ENCODE results near the gene ZFP1.
"Not testable (repeated sequence)": the region's sequence is repeated elsewhere in the genome, so short reads cannot be mapped to it uniquely, and the experiment has no call there.

ZFP1 gene

GRCh38 chr16:75204410-75204758 lies 56.1 kb downstream of the ZFP1 start:
- DNase-seq (ENCODE audit: low read depth in 2 of 2), result no peak

GRCh38 chr16:75204905-75205304 lies 56.6 kb downstream of the ZFP1 start:
- DNase-seq (ENCODE audit: low read depth in 2 of 2), result not testable (repeated sequence)

GRCh38 chr16:75205438-75205837 lies 57.1 kb downstream of the ZFP1 start:
- DNase-seq (ENCODE audit: low read depth in 2 of 2), result not testable (repeated sequence)

DNA sequence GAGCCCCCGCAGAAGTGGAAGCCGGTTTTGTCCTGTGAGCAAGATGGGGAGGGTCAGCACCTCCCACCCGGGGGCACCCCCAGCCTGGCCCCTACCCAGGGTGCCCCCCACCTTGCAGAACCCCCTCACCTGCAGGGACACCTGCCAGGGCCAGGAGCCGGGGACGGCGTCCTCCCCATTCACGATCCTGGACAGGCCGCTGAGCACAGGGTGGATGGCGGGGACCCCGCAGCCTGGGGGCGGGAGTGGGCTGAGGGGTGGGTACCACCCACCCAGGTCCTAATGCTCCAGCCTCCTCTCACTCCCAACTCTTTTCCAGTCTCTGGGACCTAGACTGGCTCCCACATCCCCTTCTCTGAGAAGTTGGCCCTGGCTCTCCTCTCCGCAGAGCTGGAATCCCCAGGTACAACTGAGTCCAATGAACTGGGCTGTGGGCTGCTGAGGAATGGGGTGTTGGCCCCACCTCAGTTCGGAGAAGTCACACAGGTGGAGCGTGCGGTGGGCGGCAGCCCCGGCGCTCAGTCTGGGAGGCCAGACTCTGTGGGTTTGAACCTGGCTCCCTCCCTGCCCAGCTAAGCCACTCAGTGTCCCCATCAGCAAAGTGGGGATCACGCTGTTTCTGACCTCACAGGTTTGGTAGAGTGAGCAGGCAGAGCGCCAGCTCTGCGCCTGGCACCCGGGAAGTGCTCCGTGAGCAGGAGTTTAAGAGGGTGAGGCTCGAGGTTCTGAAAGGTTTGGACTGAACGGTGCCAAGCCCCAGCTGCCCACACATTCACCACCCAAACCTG lies 57.8 kb downstream of the ZFP1 start:
- not testable (repeated sequence) for DNase-seq (ENCODE audit: low read depth in 2 of 2)

- DNase-seq (ENCODE audit: low read depth in 2 of 2), result no peak
Measured at GRCh38 chr16:75206749-75207451, 58.6 kb downstream of the ZFP1 start, which contains the start of gene CTRB2. Gene CTRB2, minus strand, starts transcription at chr16:75207161. Its CDS starts 20 bp downstream, at chr16:75207141.

DNA sequence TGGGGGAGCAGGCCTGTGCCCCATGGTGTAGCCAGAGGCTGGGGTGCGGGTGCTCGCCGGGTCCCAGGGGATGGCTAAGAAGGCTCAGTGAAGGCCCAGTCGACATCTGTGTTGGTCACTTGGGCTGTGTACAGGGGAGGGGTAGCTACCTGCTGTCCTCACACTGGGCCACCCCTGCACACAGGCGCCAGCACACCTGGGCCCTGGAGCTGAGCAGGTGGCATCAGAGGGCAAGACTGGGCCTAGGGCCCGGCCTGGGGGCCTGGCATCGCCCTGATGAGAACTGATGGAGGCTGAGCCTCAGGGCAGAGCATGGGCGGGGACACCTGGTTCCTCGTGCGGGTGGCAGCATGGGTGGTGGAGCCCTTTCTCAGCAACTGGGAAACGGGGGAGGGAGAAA lies 59.5 kb downstream of the ZFP1 start:
- no peak for DNase-seq (ENCODE audit: low read depth in 2 of 2)

DNA sequence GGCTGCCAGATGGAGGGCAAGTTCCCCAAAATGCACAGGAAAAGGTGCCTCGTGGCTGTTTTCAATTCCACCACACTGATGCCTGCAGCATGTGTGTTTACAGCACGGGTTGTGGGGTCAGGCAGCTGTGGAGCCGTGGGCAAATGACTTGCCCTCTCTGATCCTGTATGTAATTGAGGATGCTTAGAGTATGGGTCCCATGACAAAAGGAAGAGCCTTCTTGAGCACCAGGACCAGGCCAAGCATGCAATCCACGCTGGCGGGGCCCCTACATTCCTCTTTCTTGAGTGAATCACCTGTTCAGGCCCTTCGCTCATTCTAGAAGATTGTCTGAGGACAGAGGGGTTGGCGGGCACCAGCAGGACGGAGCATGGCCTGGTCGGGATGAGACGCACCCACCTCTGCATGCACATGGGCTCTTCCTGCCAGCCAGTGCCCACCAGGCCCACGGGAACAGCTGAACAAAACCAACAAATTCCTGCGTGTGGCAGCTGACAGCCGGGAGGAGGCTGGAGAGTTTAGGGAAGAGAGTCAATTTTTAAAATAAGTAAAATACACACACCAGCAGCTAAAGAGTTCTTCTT lies 60.0 kb downstream of the ZFP1 start:
- DNase-seq (ENCODE audit: low read depth in 2 of 2), result no peak

GRCh38 chr16:75208861-75209505 lies 60.7 kb downstream of the ZFP1 start:
- DNase-seq (ENCODE audit: low read depth in 2 of 2), result no peak

GRCh38 chr16:75209514-75209913 lies 61.2 kb downstream of the ZFP1 start:
- not testable (repeated sequence) for DNase-seq (ENCODE audit: low read depth in 2 of 2)

DNA sequence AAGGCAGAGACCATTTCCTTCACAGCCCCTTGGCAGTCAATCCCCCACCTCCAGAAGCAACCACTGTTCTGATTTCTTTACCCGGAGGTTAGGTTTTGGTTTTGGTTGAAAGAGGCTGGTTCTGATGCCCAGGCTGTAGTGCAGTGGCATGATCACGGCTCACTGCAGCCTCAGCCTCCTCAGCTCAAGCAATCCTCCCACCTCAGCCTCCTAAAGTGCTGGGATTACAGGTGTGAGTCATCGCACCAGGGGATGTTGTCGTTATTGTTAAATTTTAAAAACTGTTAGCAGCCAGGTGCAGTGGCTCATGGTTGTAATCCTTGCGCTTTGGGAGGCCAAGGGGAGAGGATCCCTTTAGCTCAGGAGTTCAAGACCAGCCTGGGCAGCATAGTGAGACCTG lies 61.6 kb downstream of the ZFP1 start:
- no peak for DNase-seq (ENCODE audit: low read depth in 2 of 2)

DNA sequence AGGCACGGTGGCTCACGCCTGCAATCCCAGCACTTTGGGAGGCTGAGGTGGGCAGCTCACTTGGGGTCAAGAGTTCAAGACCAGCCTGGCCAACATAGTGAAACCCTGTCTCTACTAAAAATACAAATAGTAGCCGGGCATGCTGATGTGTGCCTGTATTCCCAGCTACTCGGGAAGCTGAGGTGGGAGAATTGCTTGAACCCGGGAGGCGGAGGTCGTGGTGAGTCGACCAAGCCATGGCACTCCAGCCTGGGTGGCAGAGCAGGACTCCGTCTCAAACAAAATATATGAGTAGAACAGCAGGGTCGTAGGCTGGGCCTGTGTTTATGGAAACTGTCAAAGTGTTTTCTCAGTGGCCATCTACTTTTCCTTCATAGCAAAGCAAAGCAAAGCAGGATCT lies 63.0 kb downstream of the ZFP1 start:
- not testable (repeated sequence) for DNase-seq (ENCODE audit: low read depth in 2 of 2)

- DNase-seq (ENCODE audit: low read depth in 2 of 2), result no peak
Measured at GRCh38 chr16:75216127-75216526, 67.8 kb downstream of the ZFP1 start.

GRCh38 chr16:75216576-75216975 lies 68.3 kb downstream of the ZFP1 start:
- no peak for DNase-seq (ENCODE audit: low read depth in 2 of 2)

GRCh38 chr16:75217389-75217851 lies 69.1 kb downstream of the ZFP1 start:
- no peak for DNase-seq (ENCODE audit: low read depth in 2 of 2)

- no peak for DNase-seq (ENCODE audit: low read depth in 2 of 2)
Measured at GRCh38 chr16:75218256-75219076, 70.1 kb downstream of the ZFP1 start, which contains the start of gene CTRB1. Gene CTRB1, plus strand, starts transcription at chr16:75218988. Its CDS starts 20 bp downstream, at chr16:75219008.

DNA sequence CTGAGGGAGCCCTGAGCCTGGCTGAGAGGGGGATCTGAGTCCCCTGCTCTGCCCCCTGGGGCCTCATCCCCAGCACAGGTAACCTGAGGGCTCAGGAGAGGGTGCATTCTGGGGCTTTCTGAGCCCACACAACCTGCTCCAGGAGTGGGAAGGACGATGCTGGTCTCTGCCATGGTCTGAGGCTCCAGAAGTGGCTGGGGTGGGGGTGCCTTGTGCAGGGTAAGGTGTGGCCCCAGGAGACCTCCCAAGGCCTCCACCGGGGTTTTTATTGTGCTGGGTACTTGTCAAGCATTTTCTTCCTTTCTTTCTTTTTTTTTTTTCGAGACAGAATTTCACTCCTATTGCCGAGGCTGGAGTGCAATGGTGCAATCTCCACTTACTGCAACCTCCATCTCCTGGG lies 70.8 kb downstream of the ZFP1 start:
- DNase-seq (ENCODE audit: low read depth in 2 of 2), result no peak

GRCh38 chr16:75219838-75220237 lies 71.5 kb downstream of the ZFP1 start:
- no peak for DNase-seq (ENCODE audit: low read depth in 2 of 2)

Data from stimulated activated CD4-positive, alpha-beta T cell treated with anti-CD3 and anti-CD28 coated beads, Interleukin-1b, Interleukin-23, amount 100 ng/mL, for 1 hour (primary cell).